ENCODE results near the gene TMEM182. TPM values are rescaled to one million over a fixed set of nuclear protein-coding genes. Genes with fewer than 3 reads are reported as not detected.
A peak's percentile ranks its signal among the peaks of the same experiment; 100 is the strongest.

TMEM182 gene
- total RNA-seq, 1 experiment from 2014 or later, result 1.2 TPM

GRCh38 chr2:102801858-102802699 lies 40.2 kb downstream of the TMEM182 start:
- DNase-seq (ENCODE audit: low spot score), result no peak

- DNase-seq (ENCODE audit: low spot score), result no peak
These were observed 41.4 kb downstream of the TMEM182 start for GRCh38 chr2:102803041-102803896.

- no peak for DNase-seq (ENCODE audit: low spot score)
These were observed 42.0 kb downstream of the TMEM182 start for GRCh38 chr2:102803897-102804217.

- DNase-seq (ENCODE audit: low spot score), result peak; percentile 53
These were observed 44.5 kb downstream of the TMEM182 start for GRCh38 chr2:102806250-102806837.

- DNase-seq (ENCODE audit: low spot score), result no peak
These were observed 47.7 kb downstream of the TMEM182 start for GRCh38 chr2:102809291-102810189.

- DNase-seq (ENCODE audit: low spot score), result no peak
These were observed 53.5 kb downstream of the TMEM182 start for GRCh38 chr2:102815285-102815684.

GRCh38 chr2:102826904-102827303 lies 65.1 kb downstream of the TMEM182 start:
- no peak for DNase-seq (ENCODE audit: low spot score)

- no peak for DNase-seq (ENCODE audit: low spot score)
These were observed 71.0 kb downstream of the TMEM182 start for GRCh38 chr2:102832789-102833188.

- DNase-seq (ENCODE audit: low spot score), result no peak
These were observed 72.9 kb downstream of the TMEM182 start for GRCh38 chr2:102834523-102835273.

- DNase-seq (ENCODE audit: low spot score), result no peak
These were observed 75.9 kb downstream of the TMEM182 start for GRCh38 chr2:102837626-102838198.

GRCh38 chr2:102839668-102840388 lies 78.0 kb downstream of the TMEM182 start:
- peak; percentile 32 for DNase-seq (ENCODE audit: low spot score)

- peak; percentile 18 for DNase-seq (ENCODE audit: low spot score)
These were observed 79.4 kb downstream of the TMEM182 start for GRCh38 chr2:102841107-102841840.

GRCh38 chr2:102843764-102844443 lies 82.1 kb downstream of the TMEM182 start:
- no peak for DNase-seq (ENCODE audit: low spot score)

- no peak for DNase-seq (ENCODE audit: low spot score)
These were observed 83.1 kb downstream of the TMEM182 start for GRCh38 chr2:102844911-102845310.

GRCh38 chr2:102848366-102848839 lies 86.6 kb downstream of the TMEM182 start:
- DNase-seq (ENCODE audit: low spot score), result peak; percentile 36

GRCh38 chr2:102850888-102851287 lies 89.1 kb downstream of the TMEM182 start:
- no peak for DNase-seq (ENCODE audit: low spot score)

GRCh38 chr2:102852867-102853266 lies 91.0 kb downstream of the TMEM182 start:
- no peak for DNase-seq (ENCODE audit: low spot score)

Data from A172 (cell line).